ENCODE data around the gene FOXO4.

FOXO4 gene

DNA sequence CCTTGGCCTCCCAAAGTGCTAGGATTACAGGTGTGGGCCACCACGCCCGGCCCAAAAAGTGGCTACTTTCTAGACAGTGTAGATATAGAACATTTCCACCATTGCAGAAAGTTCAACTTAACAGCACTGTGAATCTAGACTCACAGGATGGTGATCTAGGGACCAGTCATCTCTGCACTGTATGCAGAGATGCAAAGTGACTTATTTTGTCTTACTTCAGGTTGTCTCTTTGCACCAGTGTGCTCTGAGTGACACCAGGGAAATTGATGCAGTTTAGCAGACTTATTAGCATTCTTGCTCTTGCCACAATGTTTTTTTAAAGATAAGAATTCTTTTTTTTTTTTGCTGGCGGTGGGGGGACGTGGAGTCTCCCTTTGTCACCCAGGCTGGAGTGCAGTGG, 12.8 kb upstream of the FOXO4 start:
- H3K27me3 Mint-ChIP-seq, result no peaks in the 10 kb centered on the region
- no peak for DNase-seq
- H3K9me3 Mint-ChIP-seq, result no peaks in the 10 kb centered on the region
- no peak overlapping the region for H3K4me3 Mint-ChIP-seq
- CTCF ChIA-PET, result no interaction called here
- no peak overlapping the region for H3K27ac Mint-ChIP-seq
- no peaks in the 10 kb centered on the region for H3K36me3 Mint-ChIP-seq
- peaks cover 7% of the 10 kb centered on the region for H3K4me1 Mint-ChIP-seq

DNA sequence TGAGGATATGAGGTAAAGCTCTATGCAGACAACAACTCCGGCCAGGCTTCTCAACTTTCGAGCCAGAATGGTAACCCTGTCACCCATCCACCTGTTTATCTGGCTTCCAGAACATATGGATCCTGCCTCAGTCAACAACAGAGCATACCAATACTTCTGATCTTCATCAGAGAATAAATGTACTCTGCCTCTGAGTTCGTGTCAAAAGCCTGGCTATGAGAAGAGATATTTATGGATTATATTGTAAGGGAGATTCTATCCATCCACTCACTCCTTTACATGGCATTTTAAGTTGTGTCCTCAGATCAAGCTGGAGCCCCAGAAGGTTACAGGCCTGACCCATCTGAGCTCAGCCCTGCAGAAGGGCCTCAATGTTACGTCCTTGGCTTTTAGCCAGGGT, 9.8 kb upstream of the FOXO4 start:
- DNase-seq, result no peak
- Mint-ChIP-seq H3K9me3 (no peaks in the 10 kb centered on the region), H3K4me1 (peaks cover 7% of the 10 kb centered on the region), H3K36me3 (no peaks in the 10 kb centered on the region), H3K27ac (no peak overlapping the region), H3K27me3 (no peaks in the 10 kb centered on the region), H3K4me3 (no peak overlapping the region)
- CTCF ChIA-PET, result no interaction called here

DNA sequence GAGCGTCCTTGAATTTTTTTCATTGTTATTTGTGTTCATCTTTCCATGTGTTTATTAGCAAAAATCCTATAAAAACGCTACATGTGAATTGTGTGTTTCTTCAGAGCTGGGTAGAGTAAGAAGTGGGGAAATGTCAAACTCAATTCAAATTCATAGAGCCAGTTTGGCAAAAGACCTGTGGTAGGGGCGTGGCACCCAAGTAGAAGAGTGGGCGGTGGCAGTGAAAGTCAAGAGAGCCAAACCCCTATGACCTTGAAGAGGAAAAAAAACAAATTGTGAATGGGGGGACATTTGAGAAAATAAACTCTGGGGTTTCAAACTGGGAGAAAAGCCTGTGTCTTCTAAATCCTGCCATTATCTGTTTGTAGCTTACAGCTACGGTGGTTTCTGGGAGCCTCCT, 4.4 kb upstream of the FOXO4 start:
- no peak overlapping the region for H3K4me3 Mint-ChIP-seq
- H3K4me1 Mint-ChIP-seq, result peaks cover 17% of the 10 kb centered on the region
- CTCF ChIA-PET, result no interaction called here
- no peaks in the 10 kb centered on the region for H3K9me3 Mint-ChIP-seq
- H3K27me3 Mint-ChIP-seq, result peaks cover 6% of the 10 kb centered on the region
- DNase-seq, result no peak
- peaks cover 1% of the 10 kb centered on the region for H3K36me3 Mint-ChIP-seq
- no peak overlapping the region for H3K27ac Mint-ChIP-seq

DNA sequence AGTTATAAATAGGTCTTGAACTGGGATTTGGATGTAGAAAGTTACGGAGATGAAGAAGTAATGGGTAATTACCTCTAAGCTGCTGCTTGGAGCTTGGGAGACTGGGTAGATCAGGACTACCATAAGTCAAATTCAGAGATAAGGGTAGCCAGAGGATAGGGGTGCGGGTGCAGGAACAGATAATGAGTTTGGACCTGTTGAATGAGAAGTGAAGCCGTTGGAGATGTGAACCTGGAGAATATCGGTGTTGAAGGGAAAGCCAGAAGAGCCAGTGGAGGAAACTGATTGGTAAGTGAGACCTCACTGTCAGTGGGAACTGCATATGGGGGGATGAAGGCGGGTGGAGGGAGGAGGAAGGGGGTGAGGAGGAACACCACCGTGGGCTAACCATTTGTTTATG, 618 bp upstream of the FOXO4 start:
- CTCF ChIA-PET, result no interaction called here
- Mint-ChIP-seq H3K27ac (peak overlapping the region; percentile 71), H3K27me3 (peaks cover 12% of the 10 kb centered on the region), H3K36me3 (peaks cover 1% of the 10 kb centered on the region), H3K9me3 (no peaks in the 10 kb centered on the region), H3K4me3 (peak overlapping the region; percentile 98), H3K4me1 (peaks cover 40% of the 10 kb centered on the region)
- no peak for DNase-seq

DNA sequence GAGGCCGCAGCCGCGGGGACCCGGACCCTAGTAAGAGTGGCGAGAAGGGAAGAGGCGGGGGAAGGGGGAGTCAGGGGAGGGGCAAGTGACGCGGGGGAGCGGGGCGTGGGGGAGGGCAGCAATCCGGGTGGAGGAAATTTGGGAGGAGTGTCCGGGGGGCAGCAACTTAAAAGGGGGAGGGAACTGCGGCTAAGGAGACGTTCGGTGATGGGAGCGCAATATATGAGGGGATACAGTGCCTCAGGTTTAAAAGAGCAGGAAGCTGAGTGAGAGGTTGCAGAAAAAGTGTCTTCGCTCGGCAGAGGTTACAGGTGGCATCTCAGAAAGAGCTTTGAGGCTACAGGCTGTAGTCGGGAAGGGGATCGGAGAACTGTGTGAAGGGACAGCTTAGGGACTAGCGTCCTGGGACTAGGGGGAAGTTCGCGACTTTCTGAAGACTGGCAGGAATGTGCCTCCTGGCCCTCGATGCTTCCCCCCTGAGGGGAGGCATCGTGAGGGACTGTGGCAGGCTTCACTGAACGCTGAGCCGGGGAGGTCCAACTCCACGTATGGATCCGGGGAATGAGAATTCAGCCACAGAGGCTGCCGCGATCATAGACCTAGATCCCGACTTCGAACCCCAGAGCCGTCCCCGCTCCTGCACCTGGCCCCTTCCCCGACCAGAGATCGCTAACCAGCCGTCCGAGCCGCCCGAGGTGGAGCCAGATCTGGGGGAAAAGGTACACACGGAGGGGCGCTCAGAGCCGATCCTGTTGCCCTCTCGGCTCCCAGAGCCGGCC, 519 bp downstream of the FOXO4 start:
- Mint-ChIP-seq H3K4me3 (peak overlapping the region; percentile 98), H3K4me1 (peaks cover 48% of the 10 kb centered on the region), H3K9me3 (no peaks in the 10 kb centered on the region), H3K27ac (peak overlapping the region; percentile 89), H3K36me3 (peaks cover 3% of the 10 kb centered on the region), H3K27me3 (peaks cover 12% of the 10 kb centered on the region)
- CTCF ChIA-PET, result interaction anchor here (0.6 to 1.2 kb wide), 4 partner anchors 10 to 34 kb away, joined by 3 to 4 read pairs (median 4); partner anchors contain the start of gene CXorf65
- no peak for DNase-seq

DNA sequence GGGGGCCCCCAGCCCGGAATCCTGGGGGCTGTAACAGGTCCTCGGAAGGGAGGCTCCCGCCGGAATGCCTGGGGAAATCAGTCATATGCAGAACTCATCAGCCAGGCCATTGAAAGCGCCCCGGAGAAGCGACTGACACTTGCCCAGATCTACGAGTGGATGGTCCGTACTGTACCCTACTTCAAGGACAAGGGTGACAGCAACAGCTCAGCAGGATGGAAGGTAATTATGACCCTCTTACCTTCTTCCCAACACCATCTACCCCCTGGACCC, 1.0 kb downstream of the FOXO4 start:
- Mint-ChIP-seq H3K36me3 (peaks cover 3% of the 10 kb centered on the region), H3K4me1 (peaks cover 50% of the 10 kb centered on the region), H3K4me3 (peak overlapping the region; percentile 98), H3K27ac (peak overlapping the region; percentile 55), H3K27me3 (peaks cover 12% of the 10 kb centered on the region), H3K9me3 (no peaks in the 10 kb centered on the region)
- DNase-seq, result no peak
- CTCF ChIA-PET, result interaction anchor here (1.2 kb wide), 1 partner anchor 10 kb away, joined by 3 read pairs; the partner anchor contains the start of gene CXorf65

DNA sequence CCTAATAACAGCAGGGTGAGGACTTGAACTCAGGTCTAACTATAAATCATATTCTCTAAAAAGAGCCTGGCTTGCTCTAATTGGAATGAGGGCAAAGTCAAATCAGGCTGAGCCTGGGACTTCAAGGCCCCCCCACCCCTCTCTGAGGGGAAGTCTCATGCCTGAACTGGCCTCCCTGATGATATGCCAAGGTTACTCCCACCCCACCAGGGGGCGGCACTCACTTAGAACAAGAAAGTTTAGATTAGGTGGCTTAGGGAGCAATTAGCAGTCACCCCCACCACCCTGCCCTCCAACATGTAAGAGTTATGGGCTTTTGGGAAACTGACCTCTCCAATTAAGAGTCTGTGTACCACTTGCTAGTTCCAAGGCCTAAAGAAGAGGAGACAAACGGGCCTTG, 2.7 kb downstream of the FOXO4 start:
- H3K36me3 Mint-ChIP-seq, result peaks cover 3% of the 10 kb centered on the region
- DNase-seq, result peak; percentile 83
- no peak overlapping the region for H3K27ac Mint-ChIP-seq
- CTCF ChIA-PET, result interaction anchor here (0.8 to 1.5 kb wide), 3 partner anchors 27 to 31 kb away, joined by 3 to 16 read pairs (median 4); no protein-coding TSS in a partner anchor
- peaks cover 12% of the 10 kb centered on the region for H3K27me3 Mint-ChIP-seq
- H3K4me1 Mint-ChIP-seq, result peaks cover 61% of the 10 kb centered on the region
- H3K4me3 Mint-ChIP-seq, result no peak overlapping the region
- no peaks in the 10 kb centered on the region for H3K9me3 Mint-ChIP-seq

DNA sequence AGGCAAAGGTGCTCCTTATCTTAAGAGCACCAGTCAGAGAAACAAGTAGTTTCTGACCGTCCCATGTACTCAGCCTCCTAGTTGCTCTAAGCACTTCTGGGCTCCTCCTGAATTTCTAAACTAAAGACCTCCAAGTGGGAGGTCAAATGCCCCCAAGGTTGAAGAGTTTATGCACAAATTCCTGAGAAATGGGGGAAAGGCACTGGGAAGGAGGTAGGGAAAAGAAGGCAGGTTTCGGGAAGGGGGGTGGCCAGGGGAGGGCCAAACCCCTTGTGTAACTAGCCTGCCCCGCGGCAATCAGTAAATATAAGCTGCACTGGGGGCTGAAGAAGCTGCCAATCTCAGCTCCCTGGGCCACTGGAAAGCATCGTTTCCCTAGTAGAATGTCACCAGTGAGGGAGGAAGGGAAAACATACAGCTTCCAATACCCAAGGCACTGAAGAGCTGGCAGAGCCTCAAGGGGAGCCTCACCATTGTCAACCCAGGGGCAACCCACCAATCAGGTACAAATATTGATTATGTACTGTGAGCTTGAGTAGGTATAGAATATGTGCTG, 3.4 kb downstream of the FOXO4 start:
- Mint-ChIP-seq H3K27ac (no peak overlapping the region), H3K4me3 (no peak overlapping the region), H3K4me1 (peaks cover 65% of the 10 kb centered on the region), H3K36me3 (peaks cover 6% of the 10 kb centered on the region), H3K9me3 (no peaks in the 10 kb centered on the region), H3K27me3 (peaks cover 11% of the 10 kb centered on the region)
- CTCF ChIA-PET, result interaction anchor here (0.8 to 5.8 kb wide), 7 partner anchors 9 to 78 kb away, joined by 3 to 97 read pairs (median 4); partner anchors contain the start of genes IL2RG and MED12
- DNase-seq, result no peak

DNA sequence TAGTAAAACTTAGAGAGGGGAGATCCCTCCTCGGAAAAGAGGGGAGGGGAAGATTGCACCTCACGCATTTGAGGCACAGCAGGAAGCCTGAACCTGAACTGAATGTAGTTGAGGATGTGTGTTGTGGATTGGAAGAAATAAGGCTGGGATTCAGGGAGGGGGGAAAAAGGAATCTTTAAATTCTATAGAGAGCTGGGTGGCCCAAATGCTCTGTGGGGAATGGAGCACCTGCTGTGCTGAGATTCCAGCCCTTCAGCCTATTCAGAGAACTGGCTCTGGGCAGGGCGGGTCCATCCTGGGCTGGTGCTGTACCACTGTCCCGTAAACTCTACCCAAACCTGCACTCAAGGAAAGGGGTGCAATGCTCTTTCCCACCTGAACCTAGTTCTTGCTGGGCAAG, 4.1 kb downstream of the FOXO4 start:
- CTCF ChIA-PET, result interaction anchor here (0.8 to 5.8 kb wide), 7 partner anchors 8 to 77 kb away, joined by 3 to 97 read pairs (median 4); partner anchors contain the start of genes IL2RG and MED12
- Mint-ChIP-seq H3K36me3 (peaks cover 12% of the 10 kb centered on the region), H3K4me1 (peaks cover 70% of the 10 kb centered on the region), H3K9me3 (no peaks in the 10 kb centered on the region), H3K27ac (no peak overlapping the region), H3K4me3 (no peak overlapping the region), H3K27me3 (peaks cover 9% of the 10 kb centered on the region)
- no peak for DNase-seq

DNA sequence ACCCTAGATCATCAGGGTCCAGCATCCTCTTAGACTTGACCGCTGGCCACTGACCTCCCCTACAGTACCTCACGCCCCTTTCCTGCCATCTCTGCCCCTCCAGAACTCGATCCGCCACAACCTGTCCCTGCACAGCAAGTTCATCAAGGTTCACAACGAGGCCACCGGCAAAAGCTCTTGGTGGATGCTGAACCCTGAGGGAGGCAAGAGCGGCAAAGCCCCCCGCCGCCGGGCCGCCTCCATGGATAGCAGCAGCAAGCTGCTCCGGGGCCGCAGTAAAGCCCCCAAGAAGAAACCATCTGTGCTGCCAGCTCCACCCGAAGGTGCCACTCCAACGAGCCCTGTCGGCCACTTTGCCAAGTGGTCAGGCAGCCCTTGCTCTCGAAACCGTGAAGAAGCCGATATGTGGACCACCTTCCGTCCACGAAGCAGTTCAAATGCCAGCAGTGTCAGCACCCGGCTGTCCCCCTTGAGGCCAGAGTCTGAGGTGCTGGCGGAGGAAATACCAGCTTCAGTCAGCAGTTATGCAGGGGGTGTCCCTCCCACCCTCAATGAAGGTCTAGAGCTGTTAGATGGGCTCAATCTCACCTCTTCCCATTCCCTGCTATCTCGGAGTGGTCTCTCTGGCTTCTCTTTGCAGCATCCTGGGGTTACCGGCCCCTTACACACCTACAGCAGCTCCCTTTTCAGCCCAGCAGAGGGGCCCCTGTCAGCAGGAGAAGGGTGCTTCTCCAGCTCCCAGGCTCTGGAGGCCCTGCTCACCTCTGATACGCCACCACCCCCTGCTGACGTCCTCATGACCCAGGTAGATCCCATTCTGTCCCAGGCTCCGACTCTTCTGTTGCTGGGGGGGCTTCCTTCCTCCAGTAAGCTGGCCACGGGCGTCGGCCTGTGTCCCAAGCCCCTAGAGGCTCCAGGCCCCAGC, 5.2 kb downstream of the FOXO4 start:
- CTCF ChIA-PET, result interaction anchor here (1.4 to 5.8 kb wide), 7 partner anchors 11 to 78 kb away, joined by 3 to 97 read pairs (median 13); partner anchors contain the start of genes IL2RG and MED12
- peaks cover 71% of the 10 kb centered on the region for H3K4me1 Mint-ChIP-seq
- peaks cover 16% of the 10 kb centered on the region for H3K36me3 Mint-ChIP-seq
- no peaks in the 10 kb centered on the region for H3K9me3 Mint-ChIP-seq
- H3K27ac Mint-ChIP-seq, result peak overlapping the region; percentile 4
- DNase-seq, result peak; percentile 47
- H3K27me3 Mint-ChIP-seq, result peaks cover 9% of the 10 kb centered on the region
- H3K4me3 Mint-ChIP-seq, result no peak overlapping the region

DNA sequence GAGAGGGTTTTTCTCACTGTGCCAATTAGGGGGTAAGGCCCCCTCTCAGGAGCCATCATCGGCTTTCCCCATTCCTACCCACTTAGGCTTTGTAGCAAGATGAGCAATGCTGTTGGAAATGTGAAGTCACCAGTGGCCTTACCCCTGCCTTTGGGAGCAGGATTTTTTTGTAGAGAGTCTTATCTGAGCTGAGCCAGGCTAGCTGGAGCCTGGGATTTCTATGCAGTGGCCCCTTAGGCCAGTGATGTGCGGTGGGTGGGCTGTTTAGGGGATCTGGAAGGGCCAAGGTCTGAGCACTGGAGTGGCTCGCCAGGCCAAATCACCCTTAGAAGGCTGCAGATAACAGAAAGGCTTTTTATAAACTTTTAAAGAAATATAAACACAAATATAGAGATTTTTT, 6.6 kb downstream of the FOXO4 start:
- CTCF ChIA-PET, result interaction anchor here (1.7 to 5.8 kb wide), 4 partner anchors 10 to 26 kb away, joined by 5 to 97 read pairs (median 33); partner anchors contain the start of genes IL2RG and MED12
- peaks cover 4% of the 10 kb centered on the region for H3K27me3 Mint-ChIP-seq
- peaks cover 27% of the 10 kb centered on the region for H3K36me3 Mint-ChIP-seq
- no peak for DNase-seq
- H3K4me1 Mint-ChIP-seq, result peaks cover 77% of the 10 kb centered on the region
- no peaks in the 10 kb centered on the region for H3K9me3 Mint-ChIP-seq
- no peak overlapping the region for H3K4me3 Mint-ChIP-seq
- peak overlapping the region; percentile 93 for H3K27ac Mint-ChIP-seq

DNA sequence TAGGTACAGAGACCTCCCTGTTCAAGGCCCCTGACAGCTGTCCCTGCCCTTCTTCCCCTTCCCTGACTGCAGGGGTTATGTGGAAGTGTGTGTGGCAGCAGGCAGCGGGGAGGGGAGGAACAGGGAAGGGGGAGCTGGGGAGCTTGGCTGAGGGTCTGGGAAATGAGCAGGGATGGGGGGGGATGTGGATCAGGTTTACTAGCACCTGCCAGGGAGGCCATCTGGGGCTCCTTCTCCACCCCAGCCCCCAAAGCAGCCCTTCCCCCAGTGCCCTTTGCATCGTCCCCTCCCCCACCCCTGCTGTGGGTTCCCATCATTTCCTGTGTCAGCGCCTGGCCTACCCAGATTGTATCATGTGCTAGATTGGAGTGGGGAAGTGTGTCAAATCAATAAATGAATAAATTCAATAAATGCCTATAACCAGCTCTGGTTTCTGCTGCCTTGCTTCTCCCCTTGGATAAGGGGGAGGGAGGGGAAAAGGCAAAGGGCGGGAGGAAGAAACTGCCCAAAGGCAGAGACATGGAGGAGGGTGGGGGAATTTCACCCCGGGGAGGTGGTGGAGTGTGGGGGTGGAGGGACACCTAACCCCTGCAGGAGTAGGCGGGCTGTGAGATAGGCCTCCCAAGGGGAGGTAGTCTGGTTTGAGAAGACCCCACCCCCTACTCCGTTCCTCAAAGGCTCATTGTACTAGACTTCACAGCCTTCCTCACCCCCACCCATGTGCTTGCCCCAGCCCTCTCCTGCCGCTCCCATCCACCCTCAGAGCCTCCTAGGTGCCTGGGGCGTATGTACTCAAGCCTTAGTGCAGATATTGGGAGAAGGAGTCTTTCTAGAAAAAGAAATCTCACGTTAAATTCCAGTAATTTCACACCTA, 7.7 kb downstream of the FOXO4 start:
- H3K4me1 Mint-ChIP-seq, result peaks cover 81% of the 10 kb centered on the region

DNA sequence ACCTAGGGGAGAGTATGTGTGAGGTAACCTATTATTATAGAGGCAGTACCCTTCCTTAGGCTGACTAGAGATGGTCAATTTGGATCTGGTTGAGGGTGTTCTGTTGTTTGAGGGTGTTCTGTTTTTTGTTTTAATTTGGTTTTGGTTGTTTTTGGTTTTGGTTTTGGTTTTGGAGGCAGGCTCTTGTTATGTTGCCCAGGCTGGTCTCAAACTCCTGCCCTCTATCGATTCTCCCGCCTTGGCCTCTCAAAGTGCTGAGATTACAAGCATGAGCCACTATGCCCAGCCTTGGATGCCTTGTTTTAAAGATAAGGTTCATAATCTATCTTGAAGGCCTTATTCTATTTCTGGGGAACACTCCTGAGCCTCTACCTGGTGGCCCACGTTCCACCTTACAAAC, 10.0 kb downstream of the FOXO4 start:
- CTCF ChIA-PET, result interaction anchor here (1.1 to 1.5 kb wide), 3 partner anchors 9 to 23 kb away, joined by 3 to 6 read pairs (median 3); partner anchors contain the start of gene MED12
- Mint-ChIP-seq H3K36me3 (peaks cover 57% of the 10 kb centered on the region), H3K4me1 (peaks cover 70% of the 10 kb centered on the region), H3K27ac (peak overlapping the region; percentile 93), H3K9me3 (no peaks in the 10 kb centered on the region), H3K4me3 (peak overlapping the region; percentile 48), H3K27me3 (no peaks in the 10 kb centered on the region)
- DNase-seq, result no peak

More for the DNA sequence above, 7.7 kb downstream of the FOXO4 start:
- CTCF ChIA-PET, result interaction anchor here (4.2 to 5.8 kb wide), 2 partner anchors 14 to 25 kb away, joined by 27 to 97 read pairs; partner anchors contain the start of gene MED12
- Mint-ChIP-seq H3K4me3 (peak overlapping the region; percentile 73), H3K36me3 (peaks cover 37% of the 10 kb centered on the region), H3K27ac (peak overlapping the region; percentile 93), H3K9me3 (no peaks in the 10 kb centered on the region), H3K27me3 (no peaks in the 10 kb centered on the region)
- DNase-seq, result peak; percentile 70
